HG03378 (cell line): ENCODE measurements around the gene TAF11L13.
"Not testable (repeated sequence)": the region's sequence is repeated elsewhere in the genome, so short reads cannot be mapped to it uniquely, and the experiment has no call there.

ENCODE experiments used
- ATAC-seq: cut with Tn5 transposase; IDR thresholded peaks from one replicate; pipeline ENCODE4 v1.9.1; 2021; ENCODE audit warnings: mild to moderate bottlenecking, moderate library complexity; ENCODE audit not compliant: unreplicated experiment

The TAF11L13 gene

DNA sequence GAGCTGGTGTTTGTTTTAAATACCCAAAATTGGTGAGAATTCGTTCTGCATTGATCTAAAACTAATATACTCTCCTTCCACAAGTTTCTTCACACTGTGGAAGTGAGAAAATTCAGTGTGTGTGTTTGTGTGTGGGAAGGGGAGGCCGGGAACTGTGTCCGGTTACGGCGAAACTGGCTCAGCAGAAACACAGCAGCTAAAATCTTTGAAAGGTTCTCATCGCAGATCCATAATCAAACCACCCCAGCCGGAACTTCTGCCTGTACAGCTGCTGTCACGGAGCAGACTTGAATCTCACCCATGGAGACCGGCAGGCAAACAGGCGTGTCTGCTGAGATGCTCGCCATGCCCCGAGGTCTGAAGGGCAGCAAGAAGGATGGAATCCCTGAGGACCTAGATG lies at the start of gene TAF11L13:
Gene TAF11L13 (plus strand): TSS at position 301 of the 400 bp plus-strand sequence.
- not testable (repeated sequence) for ATAC-seq

DNA sequence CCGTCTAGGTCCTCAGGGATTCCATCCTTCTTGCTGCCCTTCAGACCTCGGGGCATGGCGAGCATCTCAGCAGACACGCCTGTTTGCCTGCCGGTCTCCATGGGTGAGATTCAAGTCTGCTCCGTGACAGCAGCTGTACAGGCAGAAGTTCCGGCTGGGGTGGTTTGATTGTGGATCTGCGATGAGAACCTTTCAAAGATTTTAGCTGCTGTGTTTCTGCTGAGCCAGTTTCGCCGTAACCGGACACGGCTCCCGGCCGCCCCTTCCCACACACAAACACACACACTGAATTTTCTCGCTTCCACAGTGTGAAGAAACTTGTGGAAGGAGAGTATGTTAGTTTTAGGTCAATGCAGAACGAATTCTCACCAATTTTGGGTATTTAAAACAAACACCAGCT lies 46.2 kb upstream of the TAF11L13 start, which contains the start of gene TAF11L7:
Gene TAF11L7 (minus strand): TSS at position 101 of the 400 bp plus-strand sequence.
- ATAC-seq: not testable (repeated sequence)

DNA sequence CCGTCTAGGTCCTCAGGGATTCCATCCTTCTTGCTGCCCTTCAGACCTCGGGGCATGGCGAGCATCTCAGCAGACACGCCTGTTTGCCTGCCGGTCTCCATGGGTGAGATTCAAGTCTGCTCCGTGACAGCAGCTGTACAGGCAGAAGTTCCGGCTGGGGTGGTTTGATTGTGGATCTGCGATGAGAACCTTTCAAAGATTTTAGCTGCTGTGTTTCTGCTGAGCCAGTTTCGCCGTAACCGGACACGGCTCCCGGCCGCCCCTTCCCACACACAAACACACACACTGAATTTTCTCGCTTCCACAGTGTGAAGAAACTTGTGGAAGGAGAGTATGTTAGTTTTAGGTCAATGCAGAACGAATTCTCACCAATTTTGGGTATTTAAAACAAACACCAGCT lies 41.0 kb upstream of the TAF11L13 start, which contains the start of gene TAF11L8:
Gene TAF11L8 (minus strand): TSS at position 101 of the 400 bp plus-strand sequence.
- not testable (repeated sequence) for ATAC-seq

DNA sequence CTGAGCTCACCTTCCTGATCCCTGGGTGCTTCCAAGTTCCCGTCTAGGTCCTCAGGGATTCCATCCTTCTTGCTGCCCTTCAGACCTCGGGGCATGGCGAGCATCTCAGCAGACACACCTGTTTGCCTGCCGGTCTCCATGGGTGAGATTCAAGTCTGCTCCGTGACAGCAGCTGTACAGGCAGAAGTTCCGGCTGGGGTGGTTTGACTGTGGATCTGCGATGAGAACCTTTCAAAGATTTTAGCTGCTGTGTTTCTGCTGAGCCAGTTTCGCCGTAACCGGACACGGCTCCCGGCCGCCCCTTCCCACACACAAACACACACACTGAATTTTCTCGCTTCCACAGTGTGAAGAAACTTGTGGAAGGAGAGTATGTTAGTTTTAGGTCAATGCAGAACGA lies 37.6 kb upstream of the TAF11L13 start, which contains the start of gene TAF11L9:
Gene TAF11L9 (minus strand): TSS at position 140 of the 400 bp plus-strand sequence.
- ATAC-seq: not testable (repeated sequence)

DNA sequence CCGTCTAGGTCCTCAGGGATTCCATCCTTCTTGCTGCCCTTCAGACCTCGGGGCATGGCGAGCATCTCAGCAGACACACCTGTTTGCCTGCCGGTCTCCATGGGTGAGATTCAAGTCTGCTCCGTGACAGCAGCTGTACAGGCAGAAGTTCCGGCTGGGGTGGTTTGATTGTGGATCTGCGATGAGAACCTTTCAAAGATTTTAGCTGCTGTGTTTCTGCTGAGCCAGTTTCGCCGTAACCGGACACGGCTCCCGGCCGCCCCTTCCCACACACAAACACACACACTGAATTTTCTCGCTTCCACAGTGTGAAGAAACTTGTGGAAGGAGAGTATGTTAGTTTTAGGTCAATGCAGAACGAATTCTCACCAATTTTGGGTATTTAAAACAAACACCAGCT lies 34.2 kb upstream of the TAF11L13 start, which contains the start of gene TAF11L10:
Gene TAF11L10 (minus strand): TSS at position 101 of the 400 bp plus-strand sequence.
- ATAC-seq: not testable (repeated sequence)

DNA sequence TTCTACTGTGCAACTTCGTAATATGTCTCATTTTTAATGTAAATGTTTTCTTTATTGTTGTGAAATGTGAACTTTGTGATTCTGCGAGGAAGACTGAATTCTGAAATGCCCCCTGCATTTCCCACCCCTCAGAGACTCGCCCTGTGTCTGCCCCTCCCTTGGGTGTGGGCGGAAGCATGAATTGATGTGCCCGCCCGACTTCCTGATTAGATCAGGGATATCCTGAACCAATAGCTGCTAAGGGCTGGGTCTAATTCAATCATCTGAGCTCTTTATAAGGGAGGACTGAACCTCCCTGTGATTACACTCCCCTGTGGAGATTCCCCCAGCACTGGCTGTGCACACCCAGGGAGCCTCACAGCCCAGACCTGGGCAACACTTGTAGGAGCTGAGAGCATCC lies 28.0 kb upstream of the TAF11L13 start, which contains the start of gene TAF11L11:
Gene TAF11L11 (plus strand): TSS at position 304 of the 400 bp plus-strand sequence.
- not testable (repeated sequence) for ATAC-seq

DNA sequence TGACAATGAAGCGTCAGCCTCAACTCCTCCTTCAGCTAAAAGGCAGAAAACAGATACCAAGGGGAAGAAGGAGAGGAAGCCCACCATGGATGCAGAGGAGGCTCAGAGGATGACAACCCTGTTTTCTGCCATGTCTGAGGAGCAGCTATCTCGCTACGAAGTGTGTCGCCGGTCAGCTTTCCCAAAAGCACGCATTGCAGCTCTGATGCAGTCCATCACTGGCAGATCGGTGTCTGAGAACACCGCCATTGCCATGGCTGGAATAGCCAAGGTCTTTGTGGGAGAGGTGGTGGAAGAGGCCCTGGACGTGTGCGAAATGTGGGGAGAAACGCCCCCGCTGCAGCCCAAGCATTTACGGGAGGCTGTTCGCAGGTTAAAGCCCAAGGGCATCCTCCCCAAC lies 26.9 kb upstream of the TAF11L13 start:
- ATAC-seq: no peak

DNA sequence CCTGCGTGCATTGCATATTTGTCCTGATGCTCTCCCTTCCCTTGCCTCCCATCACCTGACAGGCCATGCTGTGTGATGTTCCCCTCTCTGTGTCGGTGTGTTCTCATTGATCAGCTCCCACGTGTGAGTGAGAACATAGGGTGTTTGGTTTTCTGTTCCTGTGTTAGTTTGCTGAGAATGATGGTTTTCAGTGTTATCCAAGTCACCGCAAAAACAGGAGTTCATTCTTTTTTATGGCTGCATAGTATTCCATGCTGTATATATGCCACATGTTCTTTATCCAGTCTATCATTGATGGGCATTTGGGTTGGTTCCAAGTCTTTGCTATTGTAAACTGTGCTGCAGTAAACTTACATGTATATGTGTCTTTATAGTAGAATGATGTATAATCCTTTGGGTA lies 24.4 kb upstream of the TAF11L13 start:
- ATAC-seq: not testable (repeated sequence)

DNA sequence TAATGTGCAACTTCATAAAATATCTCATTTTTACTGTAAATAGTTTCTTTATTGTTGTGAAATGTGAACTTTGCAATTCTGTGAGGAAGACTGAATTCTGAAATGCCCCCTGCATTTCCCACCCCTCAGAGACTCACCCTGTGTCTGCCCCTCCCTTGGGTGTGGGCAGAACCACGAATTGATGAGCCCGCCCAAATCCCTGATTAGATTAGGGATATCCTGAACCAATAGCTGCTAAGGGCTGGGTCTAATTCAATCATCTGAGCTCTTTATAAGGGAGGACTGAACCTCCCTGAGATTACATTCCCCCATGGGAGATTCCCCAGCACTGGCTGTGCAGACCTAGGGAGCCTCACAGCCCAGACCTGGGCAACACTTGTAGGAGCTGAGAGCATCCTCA lies 21.8 kb upstream of the TAF11L13 start, which contains the start of gene TAF11L12:
Gene TAF11L12 (plus strand): TSS at position 301 of the 400 bp plus-strand sequence.
- ATAC-seq: not testable (repeated sequence)

DNA sequence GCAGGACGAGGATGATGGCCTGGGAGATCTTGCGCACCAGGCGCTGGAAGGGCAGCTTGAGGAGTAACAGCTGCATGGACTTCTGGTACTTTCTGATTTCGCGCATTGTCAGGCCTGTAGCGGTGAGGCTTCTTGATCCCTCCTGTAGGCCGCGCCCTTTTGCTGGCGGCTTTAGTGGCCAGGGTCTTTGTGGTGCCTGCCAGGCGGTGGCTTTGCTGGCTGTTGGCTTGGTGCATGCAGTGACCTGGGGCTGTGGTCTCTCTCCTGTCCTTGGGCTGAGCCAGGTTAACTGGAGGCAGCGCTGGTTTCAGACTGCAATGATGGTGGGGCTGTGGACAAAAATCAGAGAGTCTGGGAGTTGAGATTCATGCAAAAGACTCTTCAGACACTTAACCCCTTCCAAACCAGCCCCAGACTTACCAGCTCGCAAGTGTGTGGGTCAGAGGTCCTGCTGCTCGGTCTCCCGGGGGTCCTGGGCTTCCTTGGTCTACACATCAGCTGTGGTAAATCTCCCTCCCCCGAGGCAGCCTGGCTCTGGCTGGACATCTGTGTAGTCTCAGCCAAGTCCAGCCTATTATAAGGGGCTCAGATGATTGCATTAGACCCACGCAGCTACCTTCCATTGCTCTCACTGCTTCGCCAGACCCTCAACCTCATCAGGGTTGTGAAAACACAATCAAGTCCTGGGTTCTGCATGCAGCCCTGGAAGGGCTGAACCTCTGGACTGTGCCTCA lies 16.8 kb upstream of the TAF11L13 start:
- no peak for ATAC-seq

DNA sequence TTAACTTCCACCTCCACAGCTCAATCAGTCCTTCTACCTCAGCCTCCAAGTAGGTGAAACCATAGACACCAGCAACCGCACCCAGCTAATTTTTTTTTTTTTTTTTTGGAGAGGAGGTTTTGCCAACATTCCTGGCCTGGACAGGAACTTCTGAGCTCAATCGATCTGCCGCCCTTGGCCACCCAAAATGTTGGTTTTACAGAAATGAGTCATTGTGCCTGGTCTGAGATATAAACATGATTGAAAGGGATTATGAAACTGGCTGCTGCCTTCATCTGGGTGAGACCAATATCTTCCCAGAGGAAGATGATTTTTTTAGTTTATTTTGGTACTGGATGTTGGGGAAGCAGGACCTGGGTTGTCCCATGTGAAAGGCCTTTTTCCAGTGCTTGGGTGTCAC lies 12.5 kb upstream of the TAF11L13 start:
- no peak for ATAC-seq

DNA sequence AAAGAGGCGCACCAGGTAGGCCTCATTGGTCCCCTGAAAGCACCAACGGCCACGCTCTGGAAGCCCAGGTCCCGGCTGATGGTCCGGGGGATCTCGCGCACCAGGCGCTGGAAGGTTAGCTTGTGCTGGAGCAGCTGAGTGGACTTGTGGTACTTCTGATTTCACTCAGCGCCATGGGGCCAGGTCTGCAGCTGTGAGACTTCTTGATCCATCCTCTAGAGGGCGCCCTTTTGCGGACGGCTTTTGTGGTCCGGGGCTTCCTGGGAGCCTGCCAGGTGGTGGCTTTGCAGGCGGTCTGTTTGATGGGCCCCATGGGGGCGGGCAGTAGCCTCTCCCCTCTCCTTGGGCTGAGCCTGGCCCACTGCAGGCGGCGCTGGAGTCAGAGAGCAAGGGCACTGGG lies 11.3 kb upstream of the TAF11L13 start:
- ATAC-seq: no peak

DNA sequence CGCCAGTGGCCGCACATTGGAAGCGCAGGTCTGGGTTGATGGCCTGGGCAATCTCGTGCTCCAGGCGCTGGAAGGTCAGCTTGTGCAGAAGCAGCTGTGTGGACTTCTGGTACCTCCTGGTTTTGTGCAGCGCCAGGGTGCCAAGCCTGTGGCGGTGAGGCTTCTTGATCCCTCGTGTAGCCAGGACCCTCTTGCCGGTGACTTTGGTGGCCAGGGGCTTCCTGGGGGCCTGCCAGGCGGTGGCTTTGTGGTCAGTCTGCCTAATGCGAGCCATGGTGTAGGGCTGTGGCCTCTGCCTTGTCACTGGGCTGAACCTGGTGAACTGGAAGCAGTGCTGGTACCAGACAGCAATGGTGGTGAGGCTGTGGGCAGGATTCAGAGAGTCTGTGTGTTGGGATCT lies 6.2 kb upstream of the TAF11L13 start:
- ATAC-seq: no peak

DNA sequence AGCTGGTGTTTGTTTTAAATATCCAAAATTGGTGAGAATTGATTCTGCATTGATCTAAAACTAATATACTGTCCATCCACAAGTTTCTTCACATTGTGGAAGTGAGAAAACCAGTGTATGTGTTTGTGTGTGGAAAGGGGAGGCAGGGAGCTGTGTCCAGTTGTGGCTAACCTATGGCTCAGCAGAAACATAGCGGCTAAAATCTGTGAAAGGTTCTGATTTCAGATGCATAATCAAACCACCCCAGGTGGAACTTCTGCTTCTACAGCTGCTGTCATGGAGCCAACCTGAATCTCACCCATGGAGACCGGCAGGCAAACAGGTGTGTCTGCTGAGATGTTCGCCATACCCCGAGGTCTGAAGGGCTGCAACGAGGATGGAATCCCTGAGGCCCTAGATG lies 2.3 kb downstream of the TAF11L13 start, which contains the start of gene TAF11L14:
Gene TAF11L14 (plus strand): TSS at position 301 of the 400 bp plus-strand sequence.
- no peak for ATAC-seq

DNA sequence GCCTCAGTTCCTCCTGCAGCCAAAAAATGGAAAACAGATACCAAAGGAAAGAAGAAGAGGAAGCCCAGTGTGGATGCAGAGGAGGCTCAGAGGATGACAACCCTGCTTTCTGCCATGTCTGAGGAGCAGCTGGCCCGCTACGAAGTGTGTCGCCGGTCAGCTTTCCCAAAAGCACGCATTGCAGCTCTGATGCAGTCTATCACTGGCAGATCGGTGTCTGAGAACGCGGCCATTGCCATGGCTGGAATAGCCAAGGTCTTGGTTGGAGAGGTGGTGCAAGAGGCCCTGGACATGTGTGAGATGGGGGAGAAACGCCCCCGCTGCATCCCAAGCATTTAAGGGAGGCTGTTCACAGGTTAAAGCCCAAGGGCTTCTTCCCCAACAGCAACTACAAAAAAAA lies 17.3 kb downstream of the TAF11L13 start:
- ATAC-seq: not testable (repeated sequence)

DNA sequence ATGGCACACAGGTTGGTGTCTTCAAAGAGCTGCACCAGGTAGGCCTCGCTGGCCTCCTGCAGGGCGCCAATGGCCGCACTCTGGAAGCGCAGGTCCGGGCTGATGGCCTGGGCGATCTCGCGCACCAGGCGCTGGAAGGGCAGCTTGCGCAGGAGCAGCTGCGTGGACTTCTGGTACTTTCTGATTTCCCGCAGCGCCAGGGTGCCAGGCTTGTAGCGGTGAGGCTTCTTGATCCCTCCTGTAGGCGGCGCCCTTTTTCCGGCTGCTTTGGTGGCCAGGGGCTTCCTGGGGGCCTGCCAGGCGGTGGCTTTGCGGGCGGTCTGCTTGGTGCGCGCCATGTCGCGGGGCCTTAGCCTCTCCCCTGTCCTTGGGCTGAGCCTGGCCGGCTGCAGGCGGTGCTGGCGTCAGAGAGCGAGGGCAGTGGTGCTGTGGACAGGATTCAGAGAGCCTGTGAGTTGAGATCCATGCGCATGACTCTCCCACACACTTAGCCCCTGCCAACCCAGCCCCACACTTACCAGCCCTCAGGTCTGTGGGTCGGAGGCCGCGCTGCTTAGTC lies 23.4 kb downstream of the TAF11L13 start:
- ATAC-seq: not testable (repeated sequence)

DNA sequence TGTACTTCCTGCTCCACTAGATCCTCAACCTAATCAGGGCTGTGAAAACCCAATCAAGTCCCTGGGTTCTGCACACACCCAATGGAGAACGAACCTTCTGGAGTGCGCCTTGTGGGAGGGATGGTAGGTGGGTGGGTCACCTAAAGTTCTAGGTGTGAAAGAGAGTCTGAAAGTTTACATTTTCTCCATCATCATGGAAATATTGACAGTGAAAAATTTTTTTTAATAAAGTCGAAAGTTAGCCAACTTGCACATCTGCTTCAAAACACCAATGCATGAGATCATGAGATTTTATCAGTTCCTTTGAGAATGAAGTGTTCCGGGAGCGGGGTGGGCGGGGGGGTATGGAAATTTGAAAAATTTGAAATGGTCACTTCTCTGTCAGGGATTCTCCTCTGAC lies 24.0 kb downstream of the TAF11L13 start:
- no peak for ATAC-seq

DNA sequence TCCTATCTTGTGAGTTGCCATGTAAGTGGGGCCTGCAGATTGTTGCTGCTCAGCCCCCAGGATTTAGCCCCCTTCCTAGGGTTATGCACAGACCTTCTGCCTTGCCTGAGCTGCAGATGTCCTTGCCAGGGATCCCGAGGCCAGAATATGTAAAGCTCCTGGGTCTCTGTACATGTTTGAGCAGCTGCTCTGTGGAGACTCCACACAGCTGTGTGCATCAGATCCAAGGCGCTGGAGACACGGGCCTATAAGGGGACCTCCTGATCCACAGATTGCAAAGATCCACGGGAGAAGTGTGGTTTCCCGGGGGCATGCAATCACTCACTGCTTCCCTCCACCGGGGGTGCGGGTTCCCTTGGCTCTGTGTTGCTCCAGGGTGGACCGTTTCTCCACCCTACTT lies 31.3 kb downstream of the TAF11L13 start:
- ATAC-seq: no peak

DNA sequence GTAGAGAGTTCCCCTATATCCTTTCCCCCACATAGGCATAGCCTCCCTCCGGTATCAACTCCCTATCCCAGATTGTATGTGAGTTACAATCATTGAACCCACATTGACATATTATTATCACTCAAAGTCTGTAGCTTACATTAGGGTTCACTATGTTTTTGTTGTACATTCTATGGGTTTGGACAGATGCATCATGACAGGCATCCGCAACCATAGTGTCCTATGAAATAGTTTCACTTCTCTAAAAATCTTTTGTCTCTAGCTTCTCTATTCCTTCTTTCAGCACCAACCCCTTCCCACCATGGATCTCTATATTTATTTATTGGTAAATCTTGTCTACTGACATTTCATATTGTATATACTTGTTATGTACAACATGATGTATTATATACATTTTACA lies 33.9 kb downstream of the TAF11L13 start:
- ATAC-seq: no peak

DNA sequence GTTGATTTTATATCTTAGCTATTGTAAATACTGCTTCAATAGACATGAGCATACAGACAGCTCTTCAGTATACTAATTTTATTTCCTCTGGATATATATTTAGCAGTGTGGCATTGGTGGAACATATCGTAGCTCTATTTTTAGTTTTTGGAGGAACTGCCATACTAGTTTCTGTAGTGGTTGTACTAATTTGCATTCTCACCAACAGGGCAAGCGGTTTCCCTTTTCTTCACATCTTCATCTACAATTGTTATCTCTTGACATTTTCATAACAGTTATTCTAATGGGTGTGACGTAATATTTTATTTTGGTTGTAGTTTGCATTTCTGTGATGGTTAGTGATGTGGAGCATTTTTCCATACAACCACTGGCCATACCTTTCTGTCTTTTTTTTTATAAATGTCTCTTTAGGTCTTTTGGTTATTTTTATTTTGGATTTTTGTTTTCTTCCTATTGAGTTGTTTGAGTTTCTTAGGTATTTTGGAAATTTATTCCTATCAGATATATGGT lies 34.9 kb downstream of the TAF11L13 start:
- no peak for ATAC-seq

DNA sequence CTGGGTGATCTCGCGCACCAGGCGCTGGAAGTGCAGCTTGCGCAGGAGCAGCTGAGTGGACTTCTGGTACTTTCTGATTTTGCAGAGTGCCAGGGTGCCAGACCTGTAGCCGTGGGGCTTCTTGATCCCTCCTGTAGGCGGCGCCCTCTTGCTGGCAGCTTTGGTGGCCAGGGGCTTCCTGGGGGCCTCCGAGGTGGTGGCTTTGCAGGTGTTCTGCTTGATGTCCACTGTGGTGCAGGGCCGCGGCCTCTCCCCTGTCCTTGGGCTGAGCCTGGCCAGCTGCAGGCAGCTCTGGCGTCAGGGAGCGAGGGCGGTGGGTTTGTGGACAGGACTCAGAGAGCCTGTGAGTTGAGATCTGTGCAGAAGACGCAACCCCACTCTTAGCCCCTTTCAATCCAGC lies 38.5 kb downstream of the TAF11L13 start:
- no peak for ATAC-seq
